ENCODE data around the gene EMD.

The EMD gene

DNA sequence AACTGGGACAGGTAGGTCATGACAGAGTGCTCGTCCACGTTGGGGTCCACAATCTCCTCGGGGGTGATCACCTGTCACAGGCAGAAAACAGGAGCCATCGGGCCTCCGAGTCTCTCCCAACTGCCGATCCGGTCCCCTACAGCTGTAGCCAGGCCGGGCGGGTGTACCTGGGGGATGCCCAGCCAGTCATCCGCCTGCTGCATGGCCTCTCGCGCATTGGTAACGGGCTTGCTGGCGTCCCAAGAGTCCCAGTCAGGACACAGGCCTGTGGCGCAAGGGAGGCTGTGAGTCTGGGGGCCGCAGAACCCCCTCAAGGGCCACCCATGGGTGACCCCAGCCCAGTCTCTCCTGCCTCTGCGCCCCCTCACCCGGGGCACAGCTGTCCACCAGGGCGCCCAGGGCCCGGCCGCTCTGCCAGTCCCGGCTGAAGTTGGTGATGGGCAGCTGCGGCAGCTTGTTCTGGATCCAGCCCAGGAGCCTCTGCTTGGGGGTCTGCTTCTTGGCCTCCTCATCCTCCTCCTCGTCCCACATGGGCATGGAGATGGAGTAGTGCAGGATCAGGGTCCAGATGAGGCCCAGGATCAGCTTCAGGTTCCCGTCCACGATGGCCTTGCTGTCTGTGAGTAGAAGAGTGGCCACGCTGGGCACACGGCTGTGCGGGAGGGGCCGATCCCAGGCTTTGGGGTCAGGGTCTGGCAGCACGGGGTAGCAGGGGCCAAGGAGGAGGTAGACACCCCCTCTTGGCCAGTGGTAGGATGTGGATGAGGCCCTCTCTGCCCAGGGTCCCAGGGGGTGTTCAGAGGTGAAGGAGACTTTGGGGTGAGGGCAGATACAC, 11.4 kb upstream of the EMD start:
- no peak for DNase-seq (ENCODE audit: low read depth in 2 of 2)
- TF ChIP-seq, protein P1, sequence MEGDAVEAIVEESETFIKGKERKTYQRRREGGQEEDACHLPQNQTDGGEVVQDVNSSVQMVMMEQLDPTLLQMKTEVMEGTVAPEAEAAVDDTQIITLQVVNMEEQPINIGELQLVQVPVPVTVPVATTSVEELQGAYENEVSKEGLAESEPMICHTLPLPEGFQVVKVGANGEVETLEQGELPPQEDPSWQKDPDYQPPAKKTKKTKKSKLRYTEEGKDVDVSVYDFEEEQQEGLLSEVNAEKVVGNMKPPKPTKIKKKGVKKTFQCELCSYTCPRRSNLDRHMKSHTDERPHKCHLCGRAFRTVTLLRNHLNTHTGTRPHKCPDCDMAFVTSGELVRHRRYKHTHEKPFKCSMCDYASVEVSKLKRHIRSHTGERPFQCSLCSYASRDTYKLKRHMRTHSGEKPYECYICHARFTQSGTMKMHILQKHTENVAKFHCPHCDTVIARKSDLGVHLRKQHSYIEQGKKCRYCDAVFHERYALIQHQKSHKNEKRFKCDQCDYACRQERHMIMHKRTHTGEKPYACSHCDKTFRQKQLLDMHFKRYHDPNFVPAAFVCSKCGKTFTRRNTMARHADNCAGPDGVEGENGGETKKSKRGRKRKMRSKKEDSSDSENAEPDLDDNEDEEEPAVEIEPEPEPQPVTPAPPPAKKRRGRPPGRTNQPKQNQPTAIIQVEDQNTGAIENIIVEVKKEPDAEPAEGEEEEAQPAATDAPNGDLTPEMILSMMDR (IDR thresholded peaks at IDR 0.05; ENCODE audit: low read depth, low read length) = no peak
- peak overlapping the region; percentile 59 to 87 for H3K4me3 ChIP-seq (replicated peaks in 1 of 2; ENCODE audit: low read depth in 2 of 2, low read length in 2 of 2)

DNA sequence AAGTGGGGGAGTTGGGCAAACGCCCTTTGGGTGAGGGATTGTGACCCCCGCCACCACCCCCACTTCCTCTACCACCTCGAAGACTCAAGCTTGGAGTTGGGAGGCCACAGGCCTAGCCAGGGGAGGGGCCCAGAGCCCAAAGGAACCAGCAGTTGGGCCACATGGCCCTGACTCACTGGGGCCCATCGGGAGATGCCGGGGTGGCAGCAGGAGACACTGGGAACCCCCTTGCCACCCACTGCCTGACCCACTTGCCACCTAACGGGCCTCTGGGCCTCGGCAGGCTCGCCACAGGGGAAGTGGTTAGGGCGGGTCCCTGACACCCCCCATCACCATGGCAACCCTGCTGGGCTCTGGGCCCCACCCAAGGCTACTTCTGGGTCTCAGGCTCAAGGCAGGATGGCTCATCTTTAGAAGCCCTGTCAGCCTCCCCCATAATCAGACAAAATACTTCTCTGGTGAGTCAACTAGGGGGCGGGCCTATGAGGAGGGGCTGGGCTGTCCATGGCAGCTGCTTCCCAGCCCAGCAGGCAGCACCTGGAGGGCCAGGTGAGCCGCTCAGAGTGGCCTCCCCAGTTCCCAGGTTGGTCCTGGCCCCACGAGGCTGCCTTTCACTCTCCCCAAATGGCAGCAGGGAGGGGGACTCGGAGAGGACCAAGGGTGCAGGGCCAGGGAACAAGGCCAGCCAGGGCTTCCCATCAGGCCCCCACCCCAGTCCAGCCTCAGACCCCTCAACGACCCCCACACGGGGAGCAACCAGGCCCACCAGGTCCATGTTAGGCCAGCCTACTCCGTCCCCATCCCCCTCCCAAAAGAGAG, 10.3 kb upstream of the EMD start:
- H3K4me3 ChIP-seq (replicated peaks in 1 of 2; ENCODE audit: low read depth in 2 of 2, low read length in 2 of 2) = peak overlapping the region; percentile 59 to 87
- peak; percentile 93 to 96 for DNase-seq (ENCODE audit: low read depth in 2 of 2)
- TF ChIP-seq, protein P1 (IDR thresholded peaks at IDR 0.05; ENCODE audit: low read depth, low read length) = no peak

DNA sequence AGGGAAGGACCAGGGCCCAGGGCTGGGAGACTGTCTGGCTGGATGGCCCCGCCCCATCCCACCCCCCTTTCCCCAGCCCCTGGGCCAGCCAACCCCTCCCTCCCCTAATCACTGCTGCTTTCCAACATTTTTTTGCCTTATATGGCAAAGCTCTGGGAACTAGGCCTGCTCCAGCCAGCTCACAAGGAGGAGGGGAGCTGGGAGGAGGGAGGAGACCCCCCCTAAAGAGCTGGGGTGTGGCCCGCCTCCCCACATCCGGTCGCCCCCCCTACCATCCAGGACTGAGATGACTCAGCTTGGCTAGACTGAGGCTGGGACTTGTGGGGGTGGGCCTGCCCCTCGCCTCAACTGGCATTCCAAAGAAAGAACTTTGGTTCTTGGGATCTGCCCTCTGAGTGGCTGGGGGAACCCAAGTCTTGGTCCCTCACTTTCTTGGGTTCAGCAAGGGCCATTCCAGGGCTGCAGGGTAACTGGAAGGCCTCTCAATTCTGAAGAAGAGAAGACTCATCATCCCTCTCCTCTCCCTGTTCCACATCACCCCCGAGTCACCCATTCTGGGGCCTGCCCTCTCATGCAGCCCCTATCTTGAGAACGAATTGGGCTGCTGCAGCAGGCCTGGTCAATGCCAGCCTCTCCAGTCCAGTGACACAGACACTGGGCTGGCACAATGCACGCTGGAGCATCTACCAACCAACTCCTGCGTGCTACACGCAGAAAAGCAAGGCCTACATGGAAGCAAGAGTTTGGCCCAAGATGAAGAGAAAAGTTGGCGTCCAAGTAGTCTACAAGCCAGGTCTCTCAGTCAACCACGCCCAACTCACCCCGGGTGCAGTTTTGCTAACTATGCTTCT, 9.4 kb upstream of the EMD start:
- H3K4me3 ChIP-seq (replicated peaks in 1 of 2; ENCODE audit: low read depth in 2 of 2, low read length in 2 of 2) = peak overlapping the region; percentile 84 to 87
- peak; percentile 95 to 98 for DNase-seq (ENCODE audit: low read depth in 2 of 2)
- TF ChIP-seq, protein P1 (IDR thresholded peaks at IDR 0.05; ENCODE audit: low read depth, low read length) = no peak

DNA sequence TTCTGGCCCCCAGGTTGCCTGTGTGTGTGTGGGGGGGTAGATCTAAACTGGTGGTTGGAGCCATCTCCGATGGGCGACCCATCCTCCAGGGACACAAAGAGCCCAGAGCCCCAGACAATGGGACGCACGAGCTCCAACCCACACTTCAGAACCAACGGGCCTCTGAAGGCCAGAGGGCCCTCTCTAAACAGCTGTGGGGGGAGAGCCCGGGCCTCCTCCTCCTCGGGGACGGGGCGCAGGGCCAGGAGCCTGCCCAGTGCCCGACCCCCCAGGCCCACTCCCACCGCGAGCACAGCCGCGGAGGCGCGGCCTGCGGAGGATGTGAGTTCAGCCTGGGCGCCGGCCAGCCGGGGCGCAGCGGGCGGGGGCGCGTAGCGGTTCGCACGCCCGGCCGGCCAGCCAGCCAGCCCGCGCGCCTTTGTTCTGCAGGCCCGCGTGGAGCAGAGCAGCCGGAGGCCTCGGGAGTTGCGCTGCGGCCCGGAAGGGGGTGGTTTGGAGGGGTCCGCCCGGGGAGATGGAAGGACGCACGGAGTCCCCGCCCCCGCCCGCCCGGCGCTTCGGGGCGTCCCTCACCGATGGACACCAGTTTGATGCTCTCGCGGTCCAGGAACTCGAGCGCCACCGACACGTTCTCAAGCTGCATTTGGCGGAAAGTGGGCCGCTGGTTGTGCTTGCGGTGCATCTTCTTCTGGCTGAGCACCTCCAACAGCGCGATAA, 8.6 kb upstream of the EMD start:
- peak in 1 of 2 donors; percentile 49 for DNase-seq (ENCODE audit: low read depth in 2 of 2)
- TF ChIP-seq, protein P1 (IDR thresholded peaks at IDR 0.05; ENCODE audit: low read depth, low read length) = no peak
- H3K4me3 ChIP-seq (replicated peaks in 1 of 2; ENCODE audit: low read depth in 2 of 2, low read length in 2 of 2) = peak overlapping the region; percentile 84 to 87

DNA sequence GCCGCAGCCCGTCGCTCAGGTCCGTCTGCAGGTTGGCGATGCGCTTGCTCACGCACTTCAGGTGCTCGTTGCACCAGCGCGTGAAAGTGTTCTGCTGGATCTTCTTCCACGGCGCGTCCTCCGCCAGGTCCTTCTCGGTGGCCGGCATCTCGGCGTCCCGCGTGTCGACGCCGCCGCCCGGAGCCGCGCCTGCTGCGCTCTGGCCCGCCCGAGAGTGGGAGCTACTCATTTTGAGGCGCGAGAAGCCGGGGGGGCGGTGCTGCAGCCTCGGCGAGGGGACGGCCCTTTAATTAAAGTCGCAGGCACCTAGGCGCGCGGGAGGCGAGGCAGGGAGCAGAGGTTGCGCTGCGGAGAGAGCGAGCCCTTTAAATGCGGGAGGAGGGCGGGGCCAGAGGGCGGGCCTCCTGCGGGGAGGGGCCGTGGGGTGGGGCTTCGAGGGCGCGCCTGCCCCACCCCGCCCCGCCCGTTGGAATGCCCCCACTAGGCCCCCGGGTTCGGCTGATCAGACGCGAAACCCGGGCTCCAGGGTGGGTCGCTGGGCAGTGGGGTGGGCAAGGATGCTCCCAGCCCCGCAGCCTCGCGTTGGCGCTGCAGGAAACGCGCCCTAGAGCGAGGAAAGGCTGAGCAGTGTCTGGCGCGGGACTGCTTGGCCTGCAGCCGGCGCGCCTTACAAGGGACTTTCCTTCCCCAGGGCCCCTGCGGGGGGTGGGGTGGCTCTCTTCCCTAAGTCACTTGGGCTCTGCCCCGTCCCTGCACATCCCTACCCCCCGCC, 7.9 kb upstream of the EMD start:
- peak overlapping the region; percentile 84 to 87 for H3K4me3 ChIP-seq (replicated peaks in 1 of 2; ENCODE audit: low read depth in 2 of 2, low read length in 2 of 2)
- peak; percentile 95 to 96 for DNase-seq (ENCODE audit: low read depth in 2 of 2)

More for the DNA sequence above, 7.9 kb upstream of the EMD start:
- TF ChIP-seq, protein P1 (IDR thresholded peaks at IDR 0.05; ENCODE audit: low read depth, low read length) = no peak
